HCT116 (cell line): ENCODE data around the gene AURKAIP1.

Experiments used
- ATF3 ChIP-seq: IDR thresholded peaks from 2 replicates; pipeline ENCODE4 v1.6.1; 2012
- CEBPB ChIP-seq: IDR thresholded peaks from 2 replicates; pipeline ENCODE4 v1.6.1; 2012; ENCODE audit warnings: low read depth
- POLR2A ChIP-seq: IDR thresholded peaks from 2 replicates; pipeline ENCODE4 v1.7.0; 2011; ENCODE audit warnings: borderline replicate concordance; ENCODE audit not compliant: insufficient read depth, insufficient read length; ENCODE audit errors: extremely low read depth
- REST ChIP-seq: IDR thresholded peaks from 2 replicates; pipeline ENCODE4 v1.6.1; 2012; ENCODE audit warnings: low read depth
- ZFX ChIP-seq: fragments of 450-650 bp; IDR thresholded peaks from 2 replicates; pipeline ENCODE4 v1.6.1; 2017
- TF ChIP-seq, protein P1 (sequence below), 3 experiments: fragments of 200-600 bp in 1 of 3; sonication (generic) in 1 of 3; IDR thresholded peaks in 2 of 3; conservative IDR thresholded peaks in 1 of 3; 2 replicates each; pipeline ENCODE4 v1.5.1; 2012 to 2017; ENCODE audit warnings: low read depth in 2 of 3, low read length in 2 of 3, antibody characterized with exemption in 1 of 3, borderline replicate concordance in 1 of 3, control low read depth in 1 of 3, mild to moderate bottlenecking in 1 of 3, mixed read lengths in 1 of 3, mixed run types in 1 of 3, moderate library complexity in 1 of 3; ENCODE audit not compliant: insufficient read depth in 1 of 3

GRCh38 chr1:1422465-1423244, 47.6 kb upstream of the AURKAIP1 start:
- TF ChIP-seq POLR2A (no peak), REST (no peak), ATF3 (no peak), CEBPB (no peak), ZFX (no peak)
- TF ChIP-seq, protein P1, sequence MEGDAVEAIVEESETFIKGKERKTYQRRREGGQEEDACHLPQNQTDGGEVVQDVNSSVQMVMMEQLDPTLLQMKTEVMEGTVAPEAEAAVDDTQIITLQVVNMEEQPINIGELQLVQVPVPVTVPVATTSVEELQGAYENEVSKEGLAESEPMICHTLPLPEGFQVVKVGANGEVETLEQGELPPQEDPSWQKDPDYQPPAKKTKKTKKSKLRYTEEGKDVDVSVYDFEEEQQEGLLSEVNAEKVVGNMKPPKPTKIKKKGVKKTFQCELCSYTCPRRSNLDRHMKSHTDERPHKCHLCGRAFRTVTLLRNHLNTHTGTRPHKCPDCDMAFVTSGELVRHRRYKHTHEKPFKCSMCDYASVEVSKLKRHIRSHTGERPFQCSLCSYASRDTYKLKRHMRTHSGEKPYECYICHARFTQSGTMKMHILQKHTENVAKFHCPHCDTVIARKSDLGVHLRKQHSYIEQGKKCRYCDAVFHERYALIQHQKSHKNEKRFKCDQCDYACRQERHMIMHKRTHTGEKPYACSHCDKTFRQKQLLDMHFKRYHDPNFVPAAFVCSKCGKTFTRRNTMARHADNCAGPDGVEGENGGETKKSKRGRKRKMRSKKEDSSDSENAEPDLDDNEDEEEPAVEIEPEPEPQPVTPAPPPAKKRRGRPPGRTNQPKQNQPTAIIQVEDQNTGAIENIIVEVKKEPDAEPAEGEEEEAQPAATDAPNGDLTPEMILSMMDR (IDR thresholded peaks at IDR 0.05 in 2 of 3, conservative IDR thresholded peaks at IDR 0.05 in 1 of 3; ENCODE audit: borderline replicate concordance in 1 of 3, insufficient read depth in 1 of 3, low read depth in 2 of 3, low read length in 2 of 3) = no peak
